Measurements from ENCODE around the gene CCDC195. TPM values are rescaled to one million over a fixed set of nuclear protein-coding genes. Genes with fewer than 3 reads are reported as not detected.

Gene CCDC195
- total and polyA plus RNA-seq, 2 donors (not counting 1 experiment from before 2014, with no cell fraction given): not detected

GRCh38 chr2:224729435-224729834 is 13.3 kb upstream of the CCDC195 start:
- H4K20me1 ChIP-seq (ENCODE audit: control insufficient read depth, insufficient read depth, low read length, poor library complexity, severe bottlenecking): no peaks in the 10 kb centered on the region
- Mint-ChIP-seq H3K9me3 (ENCODE audit: insufficient read depth) (peaks cover 7% of the 10 kb centered on the region), H3K27ac (no peak overlapping the region), H3K4me3 (no peak overlapping the region), H3K27me3 (no peaks in the 10 kb centered on the region), H3K4me1 (no peaks in the 10 kb centered on the region)
- no peak overlapping the region for H2AFZ ChIP-seq (ENCODE audit: insufficient read depth, low read depth, low read length, poor library complexity, severe bottlenecking)
- TF ChIP-seq CTCF (IDR thresholded peaks at IDR 0.05) (no peak), EZH2 (IDR thresholded peaks at IDR 0.05; ENCODE audit: borderline replicate concordance, insufficient read depth, low read depth, low read length, poor library complexity, severe bottlenecking) (no peak)
- H3K79me2 ChIP-seq (ENCODE audit: control insufficient read depth, insufficient read depth, low read length): no peaks in the 10 kb centered on the region
- H3K4me2 ChIP-seq (replicated peaks; ENCODE audit: low read depth, low read length, poor library complexity, severe bottlenecking): no peak overlapping the region
- no peaks in the 10 kb centered on the region for H3K27me3 ChIP-seq (replicated peaks in 1 of 4; ENCODE audit: control extremely low read depth in 1 of 4, control insufficient read depth in 3 of 4, insufficient read depth in 4 of 4, low read length in 3 of 4)
- H3K9ac ChIP-seq (ENCODE audit: low read length): no peak overlapping the region
- peaks cover 0 to 10% (median 8%) of the 10 kb centered on the region in 3 donors for H3K9me3 ChIP-seq (ENCODE audit: control extremely low read depth in 1 of 3, control insufficient read depth in 2 of 3, insufficient read depth in 1 of 3, low read length in 2 of 3)
- DNase-seq (no peak), ATAC-seq (ENCODE audit: low read depth) (no peak)
- no peaks in the 10 kb centered on the region for H3K4me1 ChIP-seq (ENCODE audit: control insufficient read depth in 2 of 2, insufficient read depth in 2 of 2, low read length in 2 of 2)
- ChIA-PET CTCF (no interaction called here), POLR2A (no interaction called here)
- WGBS (ENCODE audit: insufficient coverage): no CpG with 5 or more reads among the region's 1 CpG
- no peak overlapping the region for H3K27ac ChIP-seq (ENCODE audit: low read length in 2 of 2)
- no peak overlapping the region for H3K4me3 ChIP-seq (ENCODE audit: control extremely low read depth in 1 of 5, extremely low read depth in 1 of 5, insufficient read depth in 1 of 5, low read depth in 2 of 5, low read length in 4 of 5)
- intact Hi-C loops (cut with micrococcal nuclease): no loop called here
- H3K36me3 ChIP-seq (replicated peaks in 1 of 2; ENCODE audit: control extremely low read depth in 1 of 2, control insufficient read depth in 1 of 2, extremely low read depth in 1 of 2, insufficient read depth in 2 of 2, low read length in 1 of 2): no peaks in the 10 kb centered on the region

GRCh38 chr2:224724331-224724730 is 8.2 kb upstream of the CCDC195 start:
- Mint-ChIP-seq H3K27ac (no peak overlapping the region), H3K27me3 (no peaks in the 10 kb centered on the region), H3K4me3 (no peak overlapping the region), H3K9me3 (ENCODE audit: insufficient read depth) (peaks cover 7% of the 10 kb centered on the region), H3K4me1 (no peaks in the 10 kb centered on the region)
- no peak for DNase-seq
- H3K9ac ChIP-seq (ENCODE audit: low read length): no peak overlapping the region
- no peaks in the 10 kb centered on the region for H3K79me2 ChIP-seq (ENCODE audit: control insufficient read depth, insufficient read depth, low read length)
- no peak overlapping the region for H2AFZ ChIP-seq (ENCODE audit: insufficient read depth, low read depth, low read length, poor library complexity, severe bottlenecking)
- H3K4me1 ChIP-seq (ENCODE audit: control insufficient read depth in 2 of 2, insufficient read depth in 2 of 2, low read length in 2 of 2): no peaks in the 10 kb centered on the region
- POLR2A ChIA-PET: no interaction called here
- CTCF ChIA-PET: no interaction called here
- intact Hi-C loops (cut with micrococcal nuclease): no loop called here
- WGBS (ENCODE audit: insufficient coverage): no CpG with 5 or more reads among the region's 2 CpGs
- H3K27me3 ChIP-seq (replicated peaks in 1 of 4; ENCODE audit: control extremely low read depth in 1 of 4, control insufficient read depth in 3 of 4, insufficient read depth in 4 of 4, low read length in 3 of 4): no peaks in the 10 kb centered on the region
- no peak for ATAC-seq (ENCODE audit: low read depth)
- no peak overlapping the region for H3K27ac ChIP-seq (ENCODE audit: low read length in 2 of 2)
- H3K4me3 ChIP-seq (ENCODE audit: control extremely low read depth in 1 of 5, extremely low read depth in 1 of 5, insufficient read depth in 1 of 5, low read depth in 2 of 5, low read length in 4 of 5): no peak overlapping the region
- H4K20me1 ChIP-seq (ENCODE audit: control insufficient read depth, insufficient read depth, low read length, poor library complexity, severe bottlenecking): no peaks in the 10 kb centered on the region
- no peak overlapping the region for H3K4me2 ChIP-seq (replicated peaks; ENCODE audit: low read depth, low read length, poor library complexity, severe bottlenecking)
- H3K36me3 ChIP-seq (replicated peaks in 1 of 2; ENCODE audit: control extremely low read depth in 1 of 2, control insufficient read depth in 1 of 2, extremely low read depth in 1 of 2, insufficient read depth in 2 of 2, low read length in 1 of 2): no peaks in the 10 kb centered on the region
- peaks cover 0 to 10% (median 8%) of the 10 kb centered on the region in 3 donors for H3K9me3 ChIP-seq (ENCODE audit: control extremely low read depth in 1 of 3, control insufficient read depth in 2 of 3, insufficient read depth in 1 of 3, low read length in 2 of 3)
- TF ChIP-seq CTCF (IDR thresholded peaks at IDR 0.05) (no peak), EZH2 (IDR thresholded peaks at IDR 0.05; ENCODE audit: borderline replicate concordance, insufficient read depth, low read depth, low read length, poor library complexity, severe bottlenecking) (no peak)
